Umbilical cord (tissue), 2 donors: ENCODE results near the gene PIH1D2. TPM values are rescaled to one million over a fixed set of nuclear protein-coding genes. Genes with fewer than 3 reads are reported as not detected.
"Not testable (repeated sequence)": the region's sequence is repeated elsewhere in the genome, so short reads cannot be mapped to it uniquely, and the experiment has no call there.

Experiments used
- DNase-seq: peaks from one replicate; pipeline ENCODE4 v3.0.0-alpha.2; 2015; ENCODE audit warnings: low spot score
- total RNA-seq: library from RNA; depleted of rRNA; stranded (reverse); fragments of >200 nt; gene quantifications from one replicate; pipeline ENCODE4 v1.2.3, GENCODE V29; 2014; ENCODE audit warnings: low replicate concordance; ENCODE audit not compliant: insufficient read depth

The PIH1D2 gene
- total RNA-seq, 1 donor from 2014 or later = not detected

DNA sequence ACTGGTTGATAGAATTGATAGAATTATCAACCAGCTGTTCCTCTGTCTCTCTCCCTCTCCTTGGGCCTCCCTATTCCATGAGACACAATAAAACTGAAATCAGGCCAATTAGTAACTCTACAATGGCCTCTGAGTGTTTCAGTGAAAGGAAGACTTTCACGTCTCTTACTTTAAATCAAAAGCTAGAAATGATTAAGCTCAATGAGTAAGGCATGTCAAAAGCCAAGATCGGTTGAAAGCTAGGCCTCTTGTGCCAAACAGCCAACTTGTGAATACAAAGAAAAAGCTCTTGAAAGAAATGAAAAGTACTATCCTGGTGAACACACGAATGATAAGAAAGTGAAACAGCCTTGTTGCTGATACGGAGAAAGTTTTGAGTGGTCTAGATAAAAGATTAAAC lies 16.6 kb downstream of the PIH1D2 start:
- no peak for DNase-seq

- no peak for DNase-seq
These were observed 22.0 kb downstream of the PIH1D2 start for GRCh38 chr11:112051768-112052167.

- no peak for DNase-seq
These were observed 23.1 kb downstream of the PIH1D2 start for GRCh38 chr11:112050721-112051120.

- DNase-seq = no peak
These were observed 24.0 kb downstream of the PIH1D2 start for GRCh38 chr11:112049777-112050176.

- not testable (repeated sequence) for DNase-seq
These were observed 25.6 kb downstream of the PIH1D2 start for GRCh38 chr11:112048256-112048655.

DNA sequence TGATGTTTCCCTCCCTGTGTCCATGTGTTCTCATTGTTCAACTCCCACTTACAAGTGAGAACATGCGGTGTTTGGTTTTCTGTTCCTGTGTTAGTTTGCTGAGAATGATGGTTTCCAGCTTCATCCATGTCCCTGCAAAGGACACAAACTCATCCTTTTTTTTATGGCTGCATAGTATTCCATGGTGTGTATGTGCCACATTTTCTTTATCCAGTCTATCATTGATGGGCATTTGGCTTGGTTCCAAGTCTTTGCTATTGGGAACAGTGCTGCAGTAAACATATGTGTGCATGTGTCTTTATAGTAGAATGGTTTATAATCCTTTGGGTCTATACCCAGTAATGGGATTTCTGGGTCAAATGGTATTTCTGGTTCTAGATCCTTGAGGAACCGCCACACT lies 27.2 kb downstream of the PIH1D2 start:
- DNase-seq = not testable (repeated sequence)

GRCh38 chr11:112044961-112045360 lies 28.9 kb downstream of the PIH1D2 start:
- no peak for DNase-seq

- DNase-seq = no peak
These were observed 30.9 kb downstream of the PIH1D2 start for GRCh38 chr11:112042961-112043304.

GRCh38 chr11:112042161-112042960 lies 31.5 kb downstream of the PIH1D2 start:
- DNase-seq = no peak

DNA sequence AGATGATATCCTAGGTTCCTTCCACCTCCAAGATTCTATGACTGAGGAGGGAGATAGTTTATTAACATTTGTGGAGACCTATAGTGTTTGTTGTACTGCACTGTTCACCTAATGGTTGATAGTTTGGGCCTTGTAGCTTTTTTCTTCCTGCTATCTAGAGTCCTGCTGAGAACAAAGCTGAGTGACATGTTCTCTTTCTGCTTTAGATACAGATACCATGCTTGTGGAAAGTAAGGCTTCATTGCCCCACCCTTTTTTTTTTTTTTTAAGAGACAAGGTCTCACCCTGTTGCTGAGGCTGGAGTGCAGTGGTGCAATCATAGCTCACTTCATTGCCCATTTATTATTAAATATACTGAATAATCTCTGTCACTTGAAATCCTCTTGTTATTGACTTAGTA lies 36.3 kb downstream of the PIH1D2 start:
- no peak for DNase-seq

DNA sequence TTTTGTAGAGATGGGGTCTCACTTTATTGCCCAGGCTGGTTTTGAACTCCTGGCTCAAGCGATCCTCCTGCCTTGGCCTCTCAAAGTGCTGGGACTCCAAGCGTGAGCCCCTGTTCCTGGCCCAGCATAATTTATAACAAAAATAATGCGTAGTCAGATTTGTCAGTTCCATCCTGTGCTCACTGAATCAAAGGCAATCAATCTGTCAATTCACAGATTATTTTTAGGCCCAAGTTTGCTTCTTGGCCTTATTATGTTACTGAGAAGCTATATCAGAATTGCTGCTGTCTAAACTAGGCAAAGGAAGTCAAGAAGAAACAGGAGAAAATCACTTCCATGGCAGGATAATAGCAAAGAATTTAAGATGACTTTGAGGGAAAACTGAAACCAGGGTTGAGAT lies 39.9 kb downstream of the PIH1D2 start:
- no peak for DNase-seq

DNA sequence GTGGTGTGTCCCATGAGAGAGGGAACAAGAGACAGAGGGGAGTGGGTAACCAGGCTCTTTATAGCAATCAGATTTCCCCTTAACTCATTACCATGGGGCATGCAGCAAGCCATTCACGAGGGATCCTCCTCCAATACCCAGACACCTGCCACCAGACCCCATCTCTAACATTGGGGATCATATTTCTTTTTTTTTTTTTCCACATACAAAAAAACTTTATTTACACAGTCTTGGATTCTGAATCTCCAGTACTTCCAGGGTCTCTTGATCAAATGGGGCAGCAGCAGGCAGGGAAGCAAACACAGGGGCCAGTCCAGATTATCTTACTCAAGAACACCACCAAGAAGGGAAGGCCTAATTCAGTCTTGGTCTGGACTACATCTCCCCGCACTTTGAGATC lies 44.4 kb downstream of the PIH1D2 start:
- DNase-seq = no peak

- not testable (repeated sequence) for DNase-seq
These were observed 46.9 kb downstream of the PIH1D2 start for GRCh38 chr11:112026784-112027410.

DNA sequence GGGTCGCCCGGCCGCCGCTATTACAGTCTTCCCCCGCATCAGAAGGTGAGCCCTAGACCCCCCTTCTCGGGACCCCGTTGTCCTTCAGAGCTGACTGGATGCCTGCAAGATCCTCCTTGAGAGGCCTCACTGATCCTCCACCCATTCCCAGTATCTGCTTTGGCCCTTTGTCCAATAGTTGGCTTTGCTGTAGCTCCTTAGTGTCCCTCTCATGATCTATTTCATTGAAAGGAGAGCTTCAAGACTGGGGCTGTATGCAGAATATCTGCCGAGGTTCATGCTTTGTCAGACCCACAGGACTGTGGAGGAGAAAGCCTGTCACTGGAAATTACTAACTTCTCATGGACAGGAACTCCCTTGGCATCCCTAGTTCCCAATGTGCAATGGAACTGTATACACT lies 48.1 kb downstream of the PIH1D2 start:
- DNase-seq = no peak

- DNase-seq = peak; percentile 92
These were observed 48.8 kb downstream of the PIH1D2 start, which contains the start of gene DLAT for GRCh38 chr11:112024773-112025678. DLAT (plus strand) TSS chr11:112025408; CDS start chr11:112025473, 65 bp downstream.

- DNase-seq = no peak
These were observed 49.5 kb downstream of the PIH1D2 start for GRCh38 chr11:112024178-112024772.

- DNase-seq = no peak
These were observed 50.7 kb downstream of the PIH1D2 start for GRCh38 chr11:112023104-112023503.

GRCh38 chr11:112019066-112019465 lies 54.8 kb downstream of the PIH1D2 start:
- DNase-seq = no peak
